ENCODE data around the gene TULP1.

The TULP1 gene

DNA sequence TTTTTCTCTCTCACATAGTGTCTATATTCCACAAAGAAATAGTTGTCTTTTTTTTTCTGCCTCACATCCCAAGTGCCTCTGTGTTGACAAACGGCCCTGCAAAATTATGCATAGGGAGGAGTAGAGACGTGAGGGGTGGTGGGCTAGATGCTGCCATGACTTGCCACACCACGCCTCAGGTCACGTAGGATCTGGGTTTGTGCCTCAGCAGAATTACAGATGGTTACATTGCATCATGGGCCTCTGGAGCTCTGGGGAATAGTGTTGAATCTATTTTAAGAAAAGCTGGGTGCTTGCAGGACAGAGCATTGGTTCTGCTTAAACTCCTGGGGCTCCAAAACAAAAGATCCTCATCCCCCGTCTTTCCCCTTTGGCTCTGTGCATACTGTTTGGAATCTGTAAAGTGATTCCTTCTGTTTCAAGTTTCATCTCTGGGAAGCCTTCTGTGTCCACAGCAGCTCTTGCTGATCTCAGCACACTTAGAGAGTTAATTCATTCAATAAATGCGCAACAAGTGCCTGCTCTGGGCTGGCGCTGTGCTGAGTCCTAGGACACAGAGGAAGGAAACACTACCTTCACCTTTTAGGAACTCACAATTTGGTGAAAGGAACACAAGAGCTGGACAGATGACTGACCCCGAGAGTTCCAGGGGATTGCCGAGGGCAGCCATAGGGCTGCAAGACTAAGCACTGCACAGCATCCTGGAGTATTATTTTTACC, 58.1 kb downstream of the TULP1 start:
- no peak for DNase-seq

DNA sequence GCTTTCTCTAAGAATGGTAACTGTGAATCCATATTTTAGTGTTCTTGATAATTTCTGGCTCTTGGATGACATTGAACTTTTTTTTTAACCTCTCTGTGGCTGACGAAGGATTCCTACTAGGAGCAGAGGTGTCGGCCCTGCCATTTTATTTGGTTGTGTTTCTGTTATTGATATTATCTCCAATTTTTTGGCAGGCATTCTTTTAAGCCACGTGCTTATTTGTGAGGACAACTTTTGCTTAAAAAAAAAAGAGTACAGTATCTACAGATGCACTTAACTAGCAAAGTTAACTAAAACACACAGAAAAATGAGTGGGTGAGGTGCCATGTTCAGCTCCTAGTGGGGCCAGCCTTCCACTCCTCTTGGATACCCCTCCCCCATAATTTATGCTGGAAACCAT, 59.5 kb downstream of the TULP1 start:
- no peak for DNase-seq

DNA sequence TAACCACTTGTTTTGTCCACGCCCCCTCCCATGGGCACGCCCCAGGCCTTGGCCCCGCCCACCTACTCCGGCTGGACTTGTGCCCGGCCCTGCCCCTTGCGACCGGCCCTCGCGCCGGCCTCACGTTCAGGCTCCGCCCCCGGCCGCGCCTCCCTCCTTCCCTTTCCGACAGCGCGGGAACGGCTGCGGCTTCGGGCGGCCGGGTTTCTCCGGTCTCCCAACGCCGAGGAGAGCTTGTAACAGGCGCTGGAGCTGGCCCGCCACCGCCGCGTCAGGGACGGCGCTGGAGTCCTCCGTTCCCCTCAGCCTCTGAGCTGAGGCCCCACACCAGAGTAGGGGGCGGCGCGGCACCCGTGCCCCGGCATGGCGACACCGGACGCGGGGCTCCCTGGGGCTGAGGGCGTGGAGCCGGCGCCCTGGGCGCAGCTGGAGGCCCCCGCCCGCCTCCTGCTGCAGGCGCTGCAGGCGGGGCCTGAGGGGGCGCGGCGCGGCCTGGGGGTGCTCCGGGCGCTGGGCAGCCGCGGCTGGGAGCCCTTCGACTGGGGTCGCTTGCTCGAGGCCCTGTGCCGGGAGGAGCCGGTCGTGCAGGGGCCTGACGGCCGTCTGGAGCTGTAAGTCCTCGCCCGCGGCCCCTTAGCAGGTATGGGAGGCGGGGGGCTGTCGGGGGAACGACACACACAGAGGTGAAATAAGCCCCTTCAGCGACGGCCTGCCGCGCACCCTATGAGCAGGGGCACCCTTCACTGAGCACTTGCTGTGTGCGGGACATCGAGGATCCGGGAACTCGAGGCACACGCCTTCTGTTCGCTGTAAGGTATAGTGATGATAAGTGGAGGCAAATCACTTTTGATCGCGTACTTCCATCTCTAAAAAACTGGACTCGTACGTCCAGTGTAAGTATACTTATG, 60.3 kb downstream of the TULP1 start, which contains the start of gene FANCE:
Gene FANCE (plus strand): TSS at position 156 of the 908 bp plus-strand sequence. CDS start 208 bp downstream, at position 364.
- DNase-seq: peak; percentile 93

DNA sequence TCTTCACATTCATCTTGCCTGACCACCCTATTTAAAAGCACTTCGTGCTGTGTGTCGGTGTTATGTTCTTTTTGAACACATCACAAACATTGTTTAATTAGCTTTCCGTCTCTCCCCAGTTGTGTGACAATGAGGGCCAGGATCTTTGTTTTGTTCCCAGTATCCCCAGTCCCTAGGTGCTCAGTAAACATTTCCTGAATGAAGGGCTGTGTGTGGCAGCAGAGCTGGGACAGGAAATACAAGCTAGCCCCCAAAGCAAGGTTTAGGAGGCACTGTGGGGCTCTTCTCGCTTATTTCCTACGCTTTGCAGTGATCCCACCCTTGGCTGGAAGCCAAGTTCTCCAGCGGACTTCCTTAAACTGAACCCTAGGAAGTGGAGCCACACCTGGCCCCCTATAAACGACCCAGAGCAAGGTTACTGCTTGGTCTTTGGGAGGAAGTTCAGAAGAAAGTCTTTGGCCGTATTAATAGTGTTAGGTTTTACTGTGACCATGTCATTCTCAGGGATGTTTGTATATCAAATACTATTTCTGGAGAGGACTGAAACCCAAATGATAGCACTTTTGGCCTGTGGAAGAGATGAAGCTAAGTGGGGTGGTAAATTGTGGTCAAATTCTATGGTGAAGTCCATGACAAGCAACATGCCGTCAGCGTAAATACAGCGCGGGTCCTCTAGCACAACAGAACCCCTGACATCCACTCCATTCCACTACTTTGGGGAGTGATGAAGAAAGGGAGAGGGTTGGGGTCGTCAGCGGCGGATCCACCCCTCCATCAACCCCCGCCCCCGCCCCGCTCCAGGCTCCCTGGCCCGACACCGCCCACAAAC, 61.1 kb downstream of the TULP1 start:
- DNase-seq: no peak

DNA sequence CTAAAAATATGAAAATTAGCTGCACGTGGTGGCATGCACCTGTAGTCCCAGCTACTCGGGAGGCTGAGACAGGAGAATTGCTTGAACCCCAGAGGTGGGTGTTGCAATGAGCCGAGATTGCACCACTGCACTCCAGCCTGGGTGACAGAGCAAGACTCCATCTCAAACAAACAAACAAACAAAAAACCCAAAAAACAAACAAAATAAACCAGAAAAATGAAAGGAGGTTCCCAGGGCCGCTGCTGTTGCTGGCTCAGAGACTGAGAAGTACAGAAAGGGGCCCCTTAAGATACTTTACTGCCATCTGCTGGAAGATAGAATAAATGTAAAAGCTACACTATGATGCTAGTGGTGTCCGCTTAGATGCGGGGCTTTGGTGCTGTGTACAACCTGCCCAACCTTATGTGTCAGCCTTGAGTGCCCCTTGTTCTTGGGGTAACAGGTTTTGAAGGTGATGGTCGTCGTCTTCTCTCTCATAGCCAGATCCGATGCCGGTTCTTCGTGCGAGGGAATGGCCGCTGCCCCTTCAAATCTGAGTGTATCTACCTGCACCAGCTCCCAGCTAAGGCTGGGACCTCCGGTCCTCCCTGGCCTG, 63.3 kb downstream of the TULP1 start:
- peak; percentile 34 for DNase-seq

DNA sequence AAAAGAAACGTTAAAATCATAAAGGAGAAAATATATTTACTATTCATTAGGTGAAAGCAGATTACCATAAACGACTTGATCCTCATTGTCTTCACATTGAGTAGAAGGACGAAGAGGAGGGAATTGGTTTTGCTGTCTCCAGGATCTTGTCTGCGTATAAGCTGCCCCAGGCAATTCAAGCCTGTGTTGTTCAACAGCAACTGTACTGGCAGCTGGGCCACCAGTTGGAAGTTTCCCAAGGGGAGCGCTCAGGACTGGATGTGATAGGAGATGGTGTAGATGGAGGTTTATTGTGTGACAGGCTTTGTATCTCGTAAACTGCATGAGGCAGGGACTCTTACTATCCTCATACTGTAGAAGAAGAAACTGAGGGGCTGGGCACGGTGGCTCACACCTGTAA, 64.5 kb downstream of the TULP1 start:
- DNase-seq: no peak
